ENCODE measurements around the gene PHOX2B.
"Not testable (repeated sequence)": the region's sequence is repeated elsewhere in the genome, so short reads cannot be mapped to it uniquely, and the experiment has no call there.

Gene PHOX2B

DNA sequence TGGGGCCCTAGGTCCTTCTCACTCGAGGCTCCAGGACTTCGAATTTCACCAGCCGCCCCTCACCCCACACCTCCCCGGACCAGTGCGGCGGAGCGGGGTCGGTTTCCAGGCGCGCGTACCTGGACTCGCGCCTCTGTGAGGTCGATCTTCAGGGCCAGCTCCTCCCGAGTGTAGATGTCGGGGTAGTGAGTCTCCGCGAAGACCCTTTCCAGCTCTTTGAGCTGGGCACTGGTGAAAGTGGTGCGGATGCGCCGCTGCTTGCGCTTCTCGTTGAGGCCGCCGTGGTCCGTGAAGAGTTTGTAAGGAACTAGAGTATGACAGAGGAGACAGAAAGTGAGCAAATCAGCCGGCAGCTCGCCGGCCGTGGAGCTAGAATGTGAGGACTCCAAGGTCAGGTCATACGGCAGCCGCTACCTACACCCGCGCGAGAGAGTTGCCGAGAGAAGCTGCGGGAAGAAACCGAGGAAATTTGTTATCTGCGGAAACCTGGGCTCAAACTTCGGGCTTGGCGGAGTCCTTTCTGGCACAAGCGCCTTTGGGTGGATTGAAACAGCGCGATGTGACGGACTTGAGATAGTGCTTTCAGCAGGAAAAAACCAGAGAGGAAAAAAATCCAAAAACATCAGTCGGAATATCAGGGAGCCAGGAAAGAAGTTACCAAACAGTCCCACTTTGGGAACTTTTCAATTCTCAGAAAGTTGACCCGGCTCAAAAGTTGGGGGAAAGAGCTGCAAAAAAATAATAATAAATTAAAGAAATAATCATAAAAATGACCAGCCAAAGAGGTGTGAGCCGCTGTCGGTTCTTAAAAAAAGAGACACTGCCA, 1.1 kb downstream of the PHOX2B start:
- no peak for ATAC-seq

DNA sequence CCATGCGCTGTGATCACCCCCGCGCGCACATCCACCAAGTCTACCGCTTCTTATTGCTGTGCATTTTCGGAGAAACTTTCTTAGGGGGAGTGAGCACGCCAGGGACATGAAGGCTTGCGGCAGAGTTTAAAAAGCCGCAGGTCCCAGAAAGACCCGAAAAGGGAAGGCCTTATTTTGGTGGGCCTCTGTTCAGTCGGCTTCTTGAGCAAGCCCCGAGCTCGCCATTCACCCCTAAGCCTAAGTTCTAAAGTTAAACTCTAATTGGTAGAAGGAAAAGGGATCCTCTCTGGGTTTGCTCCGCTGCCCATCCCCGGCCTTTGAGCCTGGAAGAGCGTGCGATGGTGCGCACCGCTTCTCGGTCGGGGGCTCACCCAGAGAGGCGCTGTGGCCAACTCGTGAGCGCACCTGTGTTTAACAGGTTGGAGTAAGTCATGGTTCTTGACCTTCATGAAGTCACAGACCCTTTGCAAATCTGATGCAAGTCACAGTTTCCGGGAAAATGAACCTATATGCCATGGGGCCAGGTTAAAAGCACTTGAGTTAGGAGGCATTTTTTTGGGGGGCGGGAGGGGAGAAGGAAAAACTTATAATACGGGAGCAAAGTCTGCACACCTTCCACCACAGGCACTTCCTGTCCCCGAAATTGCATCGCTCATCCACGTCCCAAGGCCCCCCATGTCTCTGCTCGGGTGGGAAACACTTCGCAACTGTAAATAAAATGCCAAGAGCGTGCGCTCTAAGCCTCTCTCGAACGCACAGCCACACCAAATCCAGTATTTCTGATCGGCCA, 1.9 kb downstream of the PHOX2B start:
- ATAC-seq: no peak

DNA sequence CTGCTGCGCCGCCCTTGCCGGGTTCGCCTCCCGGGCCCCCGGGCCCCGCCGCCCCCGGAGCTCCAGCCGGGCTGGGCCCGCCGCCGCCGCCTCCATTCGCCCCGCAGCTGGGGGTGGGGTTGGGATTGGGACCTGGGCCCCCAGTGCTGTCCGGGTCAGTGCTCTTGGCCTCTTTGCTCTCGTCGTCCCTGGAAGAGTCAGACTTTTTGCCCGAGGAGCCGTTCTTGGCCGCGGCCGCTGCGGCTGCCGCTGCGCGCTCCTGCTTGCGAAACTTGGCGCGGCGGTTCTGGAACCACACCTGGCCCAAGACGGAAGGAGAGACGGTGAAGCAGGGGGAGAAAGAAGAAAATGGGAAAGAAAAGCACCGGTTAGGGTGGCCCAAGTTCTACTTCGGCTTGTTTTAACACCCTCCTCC, 2.5 kb downstream of the PHOX2B start:
- ATAC-seq: no peak

DNA sequence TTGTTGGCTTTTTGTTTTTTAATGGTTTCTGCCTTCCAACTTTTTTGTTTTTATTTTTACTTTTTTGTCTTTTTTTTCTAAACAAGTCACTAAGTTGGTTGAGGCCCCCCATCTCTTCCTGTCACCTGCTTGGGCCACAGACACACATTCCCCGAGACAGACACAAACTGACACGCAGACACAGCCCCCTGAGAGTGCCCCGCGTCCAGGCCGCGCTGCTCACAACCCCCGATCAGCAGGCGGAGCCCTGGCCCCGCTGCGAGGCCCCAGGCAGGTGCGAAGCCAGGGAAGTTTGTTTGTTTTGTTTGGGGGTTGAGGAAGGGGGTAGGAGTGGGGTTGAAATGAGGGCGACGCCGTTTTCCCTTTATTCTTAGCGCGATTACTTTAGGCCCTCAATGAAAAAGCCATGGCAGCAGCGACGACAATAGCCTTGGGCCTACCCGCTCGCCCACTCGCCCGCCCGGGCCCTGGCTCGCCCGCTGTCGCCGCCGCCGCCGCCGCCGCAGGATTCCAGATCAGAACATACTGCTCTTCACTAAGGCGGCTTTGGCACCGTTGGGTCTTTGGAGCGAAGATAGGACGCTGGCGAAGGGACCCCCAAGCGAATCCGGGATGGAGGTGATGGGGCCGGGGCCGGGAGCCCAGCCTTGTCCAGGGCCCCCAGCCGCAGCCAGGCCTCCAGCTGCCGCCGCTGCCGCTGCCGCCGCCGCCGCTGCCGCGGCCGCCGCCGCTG, 3.1 kb downstream of the PHOX2B start:
- ATAC-seq: no peak

DNA sequence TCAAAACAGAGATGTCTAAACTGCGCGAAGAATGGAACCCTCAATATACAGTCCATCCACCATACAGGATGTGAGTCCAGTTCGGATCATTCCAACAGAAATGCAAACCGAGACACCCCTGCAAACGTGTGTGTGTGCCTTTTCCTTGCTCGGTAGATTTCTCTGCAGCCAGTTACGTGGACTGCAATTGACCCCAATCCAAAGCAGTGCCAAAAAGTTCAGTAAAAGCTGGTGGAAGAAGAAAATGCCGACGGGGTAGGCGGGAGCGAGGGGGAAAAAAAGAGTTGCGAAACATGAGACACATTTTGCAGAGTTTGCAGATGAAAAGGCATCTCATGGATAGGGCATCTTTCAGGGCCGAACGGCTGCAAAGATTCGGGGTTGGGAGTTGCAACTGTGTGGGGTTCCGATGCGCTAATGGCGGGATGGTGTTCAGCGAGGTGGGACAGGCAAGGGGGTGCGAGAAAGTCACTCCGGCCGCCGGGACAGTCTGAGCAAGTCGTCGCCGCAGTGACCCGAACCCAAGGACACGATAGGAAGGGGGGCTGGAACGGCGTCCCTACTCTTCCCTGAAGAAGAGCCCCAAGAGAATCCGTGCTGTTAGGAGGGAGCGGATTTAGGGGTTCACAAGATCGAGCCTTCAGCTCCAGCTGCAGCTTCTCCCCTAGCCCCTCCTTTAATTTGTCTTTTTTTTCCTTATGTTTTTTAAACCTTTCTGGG, 3.8 kb downstream of the PHOX2B start:
- no peak for ATAC-seq

DNA sequence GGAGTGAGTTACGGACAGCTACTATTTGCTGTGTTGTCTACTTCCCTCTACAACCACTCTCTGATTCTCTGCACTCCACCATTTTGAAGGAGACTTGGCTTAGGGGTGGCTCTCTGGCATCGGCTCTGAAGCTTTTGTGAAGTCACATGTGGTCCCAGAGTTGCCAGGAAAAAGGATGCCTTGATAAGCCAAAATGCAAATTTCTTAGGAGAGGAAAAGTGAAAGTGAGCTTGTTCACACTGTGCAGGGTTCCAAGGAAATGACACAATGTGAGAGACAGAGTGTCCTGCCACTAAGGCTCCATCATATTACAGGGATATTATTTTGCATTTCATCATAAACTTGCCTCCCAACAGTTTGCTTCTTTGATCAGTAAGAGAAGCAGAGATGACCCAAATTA, 7.2 kb downstream of the PHOX2B start:
- ATAC-seq: no peak

DNA sequence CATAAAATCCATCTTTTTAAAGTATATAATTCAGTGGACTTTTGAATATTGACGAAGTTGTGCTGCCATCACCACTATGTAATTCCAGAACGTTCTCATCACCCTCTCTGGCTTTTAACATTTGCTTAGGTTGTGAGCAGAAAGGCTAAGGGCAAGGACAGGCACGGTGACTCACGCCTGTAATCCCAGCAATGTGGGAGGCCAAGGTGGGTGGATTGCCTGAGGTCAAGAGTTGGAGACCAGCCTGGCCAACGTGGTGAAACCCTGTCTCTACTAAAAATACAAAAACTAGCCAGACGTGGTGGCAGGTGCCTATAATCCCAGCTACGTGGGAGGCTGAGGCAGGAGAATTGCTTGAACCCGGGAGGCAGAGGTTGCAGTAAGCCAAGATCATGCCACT, 11.0 kb downstream of the PHOX2B start:
- ATAC-seq: not testable (repeated sequence)

DNA sequence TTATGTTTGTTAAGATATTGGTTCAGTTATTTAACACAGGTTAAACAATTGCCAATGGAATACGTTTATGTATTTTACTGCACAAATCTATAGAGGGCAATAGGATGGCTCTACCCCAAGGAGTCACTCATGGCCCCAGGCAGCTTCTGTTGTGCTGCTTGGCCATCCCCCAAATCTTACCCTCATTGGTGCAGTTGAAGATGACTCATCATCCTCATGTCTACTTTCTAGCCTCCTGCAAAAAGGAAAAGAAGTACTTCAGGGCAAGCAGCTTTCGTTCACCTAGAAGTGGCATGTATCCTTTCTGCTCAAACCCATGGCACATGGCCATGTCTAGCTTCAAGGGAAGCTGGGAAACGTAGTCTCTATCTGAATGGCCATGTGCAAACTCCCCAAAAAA, 14.2 kb downstream of the PHOX2B start:
- no peak for ATAC-seq

DNA sequence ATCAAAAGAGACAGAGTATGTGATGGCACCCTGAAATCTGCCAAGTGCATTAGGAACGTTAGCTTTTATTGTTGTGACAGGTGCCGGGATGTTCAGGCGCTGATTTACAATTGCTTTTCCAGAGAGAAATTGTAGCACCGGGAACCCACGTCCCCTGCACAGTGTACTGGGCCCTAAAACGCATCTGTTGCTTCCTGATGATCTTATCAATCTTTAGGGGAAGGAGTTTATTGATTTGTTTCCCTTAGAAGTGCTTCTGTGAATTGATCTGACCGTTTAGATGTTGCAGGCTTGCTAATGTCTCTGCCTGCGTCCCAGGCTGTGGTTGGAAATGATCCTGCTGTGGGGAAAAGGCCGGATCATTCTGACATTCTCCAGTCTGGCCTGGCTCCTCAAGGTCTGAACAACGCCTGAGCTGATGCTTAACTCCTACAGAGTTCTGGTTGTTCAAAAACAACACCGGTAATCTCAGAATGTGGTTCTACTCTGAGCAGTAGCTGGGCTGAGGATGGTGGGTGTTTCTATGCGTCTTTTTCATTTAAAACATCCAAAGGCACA, 16.9 kb downstream of the PHOX2B start:
- ATAC-seq: no peak

DNA sequence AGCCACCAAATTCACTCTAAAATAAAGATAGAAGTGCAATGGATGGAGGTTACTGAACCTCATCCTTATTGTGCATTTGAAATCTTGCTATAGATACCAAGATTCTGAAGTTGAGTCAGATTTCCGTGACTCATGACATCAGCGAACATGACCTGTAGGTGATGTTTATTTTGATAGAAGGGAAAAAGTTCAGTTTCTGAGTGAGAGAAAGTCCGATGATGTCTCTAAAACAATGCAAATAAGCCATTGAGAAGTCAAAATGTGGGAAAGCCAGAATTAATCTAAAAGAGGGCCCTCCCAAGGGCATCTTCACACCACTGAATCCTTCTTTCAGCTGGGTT, 20.0 kb downstream of the PHOX2B start:
- ATAC-seq: no peak

DNA sequence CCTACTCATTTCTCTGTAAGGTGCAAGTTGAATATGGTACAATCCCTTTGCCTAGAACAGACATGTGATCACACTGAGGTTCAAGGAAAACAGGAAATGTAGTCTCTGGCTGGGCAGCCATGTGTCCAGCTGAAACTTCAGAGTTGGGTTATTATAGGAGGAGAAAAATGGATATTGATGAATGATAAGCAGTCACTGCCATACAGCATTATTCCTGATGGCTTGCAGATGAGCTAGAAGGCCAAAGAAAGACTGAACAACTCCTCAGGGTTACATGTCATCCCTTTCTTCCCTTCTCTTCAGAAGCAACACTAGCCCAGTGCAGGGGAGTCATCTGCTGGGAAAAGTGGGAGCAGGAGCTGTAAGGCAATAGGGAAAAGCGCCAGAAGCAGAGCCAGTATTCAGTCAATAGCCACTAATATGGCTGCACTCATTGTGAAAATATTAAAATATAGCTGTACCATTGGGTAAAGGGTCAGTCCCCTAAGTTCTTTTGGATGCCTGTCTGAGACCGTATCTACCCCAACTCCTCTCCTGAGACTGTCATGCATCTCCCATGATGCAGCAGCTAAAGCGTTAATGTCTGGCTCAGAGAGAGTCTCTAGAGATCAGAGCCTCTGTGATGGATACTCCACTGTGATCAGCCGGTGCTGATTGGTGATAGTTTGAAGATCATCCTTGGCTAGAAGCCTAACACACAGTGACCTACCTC, 20.5 kb downstream of the PHOX2B start:
- no peak for ATAC-seq

DNA sequence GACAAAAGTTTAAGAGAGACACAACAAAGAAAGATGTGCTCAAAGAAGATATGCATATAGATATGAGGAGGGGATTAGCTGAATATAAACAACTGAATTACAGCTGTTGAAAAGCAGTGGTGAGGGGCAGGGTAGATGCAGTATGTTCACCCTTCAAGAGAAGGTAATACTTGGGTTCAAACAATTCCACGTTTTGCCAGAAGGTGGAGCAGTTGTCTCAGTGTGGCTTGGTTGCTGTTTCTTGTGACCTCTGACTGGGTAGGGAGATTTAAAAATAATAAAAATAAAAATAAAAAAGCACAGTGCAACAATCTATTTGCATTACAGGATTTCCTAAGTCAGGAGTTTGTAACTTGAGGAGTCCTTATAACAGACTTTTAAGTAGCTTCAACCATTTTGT, 23.3 kb downstream of the PHOX2B start:
- no peak for ATAC-seq

DNA sequence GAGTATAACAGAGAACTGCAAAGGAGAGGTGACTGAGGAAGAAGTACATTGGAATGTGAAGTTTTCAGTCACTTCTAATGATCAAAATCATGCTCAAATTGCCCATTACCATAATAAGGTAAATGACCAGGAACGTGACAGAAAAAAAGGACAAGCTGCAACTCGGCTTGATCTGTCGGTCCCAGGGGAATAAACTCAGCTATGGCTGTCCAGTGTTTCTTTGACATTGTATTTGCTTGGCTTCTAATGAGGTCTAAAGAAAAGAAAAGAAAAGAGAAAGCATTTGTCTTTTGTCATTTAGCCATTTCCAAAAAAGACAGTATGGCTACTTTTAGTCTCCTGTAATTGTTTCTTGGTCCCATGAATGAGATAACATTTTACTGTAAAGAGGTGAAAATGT, 25.2 kb downstream of the PHOX2B start:
- ATAC-seq: no peak

DNA sequence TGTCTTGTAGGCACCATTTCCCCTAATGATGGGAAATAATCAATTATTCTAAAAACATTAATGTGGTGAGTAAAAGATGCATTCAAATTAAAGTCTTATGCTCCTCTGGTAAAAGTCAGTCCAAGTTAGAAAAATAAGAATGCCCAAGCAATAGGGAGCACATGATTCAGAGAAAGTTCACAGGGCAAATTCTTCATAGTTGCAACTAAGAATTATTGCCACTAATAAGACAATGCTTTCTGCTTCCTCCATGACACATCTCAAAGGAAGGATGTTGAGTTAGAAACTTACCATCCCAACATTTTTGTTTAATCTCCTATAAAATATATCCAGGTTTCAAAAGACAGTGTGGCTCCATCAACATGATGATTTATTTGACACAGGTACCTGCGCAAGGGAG, 26.3 kb downstream of the PHOX2B start:
- no peak for ATAC-seq

DNA sequence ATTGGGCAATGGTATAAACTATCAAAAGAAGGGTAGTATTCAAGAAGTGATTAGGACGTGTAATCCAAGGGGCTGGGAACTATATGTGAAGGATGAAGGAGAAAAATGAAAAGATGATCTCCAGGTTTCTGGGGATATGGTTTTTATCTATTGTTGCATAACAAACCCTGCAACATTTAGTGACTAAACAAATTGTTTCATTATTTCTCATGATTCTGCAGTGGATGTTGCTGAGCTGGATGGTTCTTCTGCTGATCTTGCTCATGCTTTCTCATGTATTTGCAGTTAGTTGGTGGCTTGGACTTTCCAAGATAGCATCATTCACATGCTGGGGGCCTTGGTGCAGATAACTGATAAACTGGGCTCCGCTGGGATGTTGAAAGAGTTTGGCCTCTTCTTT, 29.1 kb downstream of the PHOX2B start:
- ATAC-seq: no peak

DNA sequence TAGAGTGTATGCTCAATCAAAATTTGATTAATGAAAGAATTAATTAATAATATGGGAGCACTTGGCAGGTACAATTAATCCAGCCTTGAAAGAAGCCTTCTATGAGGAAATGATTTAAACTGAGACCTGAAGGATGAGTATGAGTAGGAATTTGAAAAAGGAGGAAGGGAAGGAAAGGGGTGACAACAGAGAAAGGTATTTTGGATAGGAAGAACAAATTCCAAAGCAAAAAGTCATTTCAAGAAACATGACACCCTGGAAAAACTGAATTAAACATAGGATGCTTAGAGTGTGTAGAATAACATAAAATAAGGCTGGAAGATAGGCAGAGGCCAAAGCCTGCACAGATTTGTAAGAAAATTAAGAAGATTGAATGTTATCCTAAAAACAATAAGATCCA, 29.6 kb downstream of the PHOX2B start:
- no peak for ATAC-seq

DNA sequence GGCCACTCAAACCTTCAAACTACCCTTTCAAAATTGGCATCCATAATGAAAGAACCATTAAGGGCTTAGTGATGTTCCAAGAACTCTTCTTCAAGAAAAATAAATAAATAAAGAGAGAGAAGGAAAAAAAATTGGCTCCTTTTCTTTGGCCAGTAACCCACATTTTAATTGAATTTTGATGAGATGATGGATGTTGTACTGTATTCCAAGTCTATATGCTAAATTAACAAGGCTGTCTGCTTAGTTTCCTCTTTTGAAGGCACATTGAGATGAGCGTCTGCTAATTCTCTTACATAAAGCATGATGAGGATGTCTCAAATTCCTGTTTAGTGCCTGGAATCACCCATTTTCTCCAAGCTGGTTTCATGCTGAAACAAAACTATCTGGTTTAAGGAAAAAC, 33.4 kb downstream of the PHOX2B start:
- ATAC-seq: no peak

DNA sequence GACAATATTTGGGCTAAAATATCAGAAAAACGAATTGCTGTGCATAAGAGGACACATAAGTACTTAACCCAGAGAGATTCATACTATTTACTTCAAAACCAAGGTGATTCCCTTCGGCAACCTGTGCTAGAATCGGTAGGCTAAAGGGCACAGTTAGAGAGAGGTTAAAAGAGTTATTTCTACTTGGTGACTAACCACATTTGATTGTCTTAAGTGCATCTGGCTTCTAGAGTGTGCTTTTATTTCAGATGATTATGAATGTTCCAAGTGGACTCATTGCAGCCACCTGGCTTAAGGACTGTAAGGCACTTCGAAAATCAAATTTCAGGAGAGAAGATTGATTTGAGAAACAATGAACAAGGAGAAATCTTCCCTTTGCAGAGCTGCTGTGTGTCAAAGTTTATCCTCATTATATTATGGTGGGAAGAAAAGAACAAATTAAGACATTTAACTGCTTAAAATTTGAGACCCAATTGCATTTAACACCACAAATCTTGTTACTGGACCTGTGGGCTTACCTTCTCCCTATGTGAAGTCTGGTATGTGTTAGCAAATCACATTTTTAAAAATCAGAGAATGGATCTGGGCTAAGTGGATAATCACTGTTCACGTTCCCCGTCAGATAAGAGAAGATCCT, 34.0 kb downstream of the PHOX2B start:
- no peak for ATAC-seq

DNA sequence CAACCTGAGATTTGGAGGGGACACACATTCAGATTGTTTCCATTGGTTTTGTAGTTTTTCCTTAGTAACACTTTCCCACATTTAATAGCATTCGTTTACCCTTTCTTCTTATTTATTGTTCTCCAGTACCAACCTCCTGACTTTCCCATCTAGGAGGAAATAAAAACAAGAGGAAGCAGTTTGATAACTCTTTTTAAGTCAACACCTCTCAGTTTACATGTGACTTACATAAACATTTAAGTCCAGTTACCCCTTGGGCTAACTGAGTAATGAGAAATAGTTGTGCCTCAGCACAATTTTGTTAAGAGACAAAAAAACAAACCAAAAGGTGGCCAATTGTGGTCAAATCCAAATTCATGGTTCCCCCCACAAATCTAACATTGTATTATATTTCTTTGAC, 34.8 kb downstream of the PHOX2B start:
- no peak for ATAC-seq

DNA sequence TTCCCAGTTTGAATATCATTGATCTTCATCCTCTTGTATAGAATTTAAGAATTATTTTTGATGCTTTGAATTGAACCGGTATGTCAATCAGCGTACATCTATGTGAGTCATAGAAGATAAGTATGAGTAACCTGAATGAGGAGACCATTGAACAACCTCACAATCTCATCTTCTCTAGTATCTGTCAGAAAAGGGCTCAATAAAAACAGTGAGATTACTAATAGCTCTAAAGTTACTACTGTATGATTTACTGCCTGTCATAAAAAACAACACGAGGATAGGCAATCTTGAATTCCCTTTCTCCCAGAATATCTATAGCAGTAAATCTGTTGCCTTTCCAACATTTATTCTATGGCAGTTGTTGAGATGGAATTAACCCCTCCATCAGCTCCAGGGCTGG, 36.1 kb downstream of the PHOX2B start:
- no peak for ATAC-seq

DNA sequence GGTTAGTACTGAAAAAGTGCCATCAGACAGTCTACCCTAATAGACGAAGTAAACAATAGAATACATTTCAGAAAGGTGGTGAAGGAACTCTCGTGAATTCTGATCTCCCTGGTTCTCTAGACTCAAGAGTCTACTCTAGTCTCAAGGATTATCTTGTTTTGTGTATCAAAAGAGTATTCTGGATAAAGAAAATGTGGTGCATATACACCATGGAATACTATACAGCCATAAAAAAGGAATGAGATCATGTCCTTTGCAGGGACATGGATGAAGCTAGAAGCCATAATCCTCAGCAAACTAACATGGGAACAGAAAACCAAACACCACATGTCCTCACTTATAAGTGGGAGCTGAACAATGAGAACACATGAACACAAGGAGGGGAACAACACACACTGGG, 36.9 kb downstream of the PHOX2B start:
- not testable (repeated sequence) for ATAC-seq
